HEK293 (cell line): ENCODE results near the gene NAPA.

Experiments used
- ATF2 ChIP-seq: fragments of 450-650 bp; formaldehyde crosslinking; IDR thresholded peaks from 2 replicates; pipeline ENCODE4 v1.5.1; 2016; ENCODE audit warnings: missing biosample characterization, missing genetic modification characterization, low read depth
- CTCF ChIP-seq: fragments of 450-650 bp; formaldehyde crosslinking; IDR thresholded peaks from 2 replicates; pipeline ENCODE4 v1.5.1; 2016; ENCODE audit warnings: missing biosample characterization, missing genetic modification characterization
- GLI2 ChIP-seq: fragments of 450-650 bp; formaldehyde crosslinking; IDR thresholded peaks from 2 replicates; pipeline ENCODE4; 2017; ENCODE audit warnings: missing biosample characterization, missing genetic modification characterization, low read depth, borderline replicate concordance
- MZF1 ChIP-seq: fragments of 450-650 bp; formaldehyde crosslinking; IDR thresholded peaks from 2 replicates; pipeline ENCODE4 v1.5.1; 2017; ENCODE audit warnings: missing biosample characterization, missing genetic modification characterization, borderline replicate concordance
- ZNF366 ChIP-seq: fragments of 450-650 bp; formaldehyde crosslinking; conservative IDR thresholded peaks from 2 replicates; pipeline ENCODE4 v1.5.1; 2016; ENCODE audit warnings: missing biosample characterization, missing genetic modification characterization
- ZNF792 ChIP-seq: fragments of 450-650 bp; formaldehyde crosslinking; IDR thresholded peaks from 2 replicates; pipeline ENCODE4 v1.5.1; 2016; ENCODE audit warnings: missing biosample characterization, missing genetic modification characterization
- ZNF843 ChIP-seq: fragments of 450-650 bp; formaldehyde crosslinking; IDR thresholded peaks from 2 replicates; pipeline ENCODE4 v1.5.1; 2016; ENCODE audit warnings: missing biosample characterization, missing genetic modification characterization
- ZSCAN18 ChIP-seq: fragments of 450-650 bp; formaldehyde crosslinking; IDR thresholded peaks from 2 replicates; pipeline ENCODE4 v1.5.1; 2016; ENCODE audit warnings: missing biosample characterization, missing genetic modification characterization

GRCh38 chr19:47483200-47483599, 31.7 kb downstream of the NAPA start:
- TF ChIP-seq ZSCAN18 (tag by site-specific recombination) (no peak), MZF1 (tag by site-specific recombination) (no peak), GLI2 (no peak), CTCF (tag by site-specific recombination) (no peak), ZNF843 (tag by site-specific recombination) (no peak), ZNF792 (tag by site-specific recombination) (no peak), ATF2 (tag by site-specific recombination) (no peak), ZNF366 (no peak)
